ENCODE data around the gene OR5M11. TPM values are rescaled to one million over a fixed set of nuclear protein-coding genes. Genes with fewer than 3 reads are reported as not detected.

The OR5M11 gene
- total and polyA plus RNA-seq, 2 experiments from 2014 or later = not detected

GRCh38 chr11:56545531-56545930 is 2.5 kb upstream of the OR5M11 start:
- WGBS, 2 experiments (ENCODE audit: low coverage in 1 of 2, low lambda C conversion rate in 2 of 2, missing lambda C conversion rate in 2 of 2) = 14 to 21% methylated on average over 6 of the region's 6 CpGs
- no peaks in the 10 kb centered on the region for H3K27me3 ChIP-seq (replicated peaks; ENCODE audit: insufficient read depth)
- in situ Hi-C loops (cut with MboI) = no loop called here

GRCh38 chr11:56543739-56544138 is 682 bp upstream of the OR5M11 start:
- no peak for DNase-seq
- Histone ChIP-seq H4K20me1 (ENCODE audit: insufficient read depth) (no peaks in the 10 kb centered on the region), H2AFZ (no peak overlapping the region), H3K27ac (no peak overlapping the region), H3K4me1 (ENCODE audit: insufficient read depth) (no peaks in the 10 kb centered on the region), H3K4me2 (ENCODE audit: unreplicated experiment) (no peak overlapping the region), H3K9me2 (ENCODE audit: insufficient read depth) (no peaks in the 10 kb centered on the region), H3K36me3 (ENCODE audit: low read depth) (no peaks in the 10 kb centered on the region), H3K9ac (no peak overlapping the region), H3K9me3 (ENCODE audit: low read depth) (no peaks in the 10 kb centered on the region), H3K79me2 (ENCODE audit: insufficient read depth) (no peaks in the 10 kb centered on the region), H3K27me3 (replicated peaks; ENCODE audit: insufficient read depth) (no peaks in the 10 kb centered on the region), H3K4me3 (no peak overlapping the region), H3F3A (ENCODE audit: insufficient read depth) (no peaks in the 10 kb centered on the region)
- WGBS, 2 experiments (ENCODE audit: low coverage in 1 of 2, low lambda C conversion rate in 2 of 2, missing lambda C conversion rate in 2 of 2) = 37 to 38% methylated on average over 1 of the region's 1 CpG
- no peak for TF ChIP-seq EZH2phosphoT487 (IDR thresholded peaks at IDR 0.05; ENCODE audit: insufficient read depth, low read depth)
- no peak for TF ChIP-seq EZH2 (IDR thresholded peaks at IDR 0.05; ENCODE audit: insufficient read depth, poor library complexity, severe bottlenecking)
- in situ Hi-C loops (cut with MboI) = no loop called here

More at GRCh38 chr11:56545531-56545930, 2.5 kb upstream of the OR5M11 start:
- Histone ChIP-seq H3K9ac (no peak overlapping the region), H3F3A (ENCODE audit: insufficient read depth) (no peaks in the 10 kb centered on the region), H3K27ac (no peak overlapping the region), H3K9me3 (ENCODE audit: low read depth) (no peaks in the 10 kb centered on the region), H3K79me2 (ENCODE audit: insufficient read depth) (no peaks in the 10 kb centered on the region), H3K4me2 (ENCODE audit: unreplicated experiment) (no peak overlapping the region), H3K36me3 (ENCODE audit: low read depth) (no peaks in the 10 kb centered on the region), H2AFZ (no peak overlapping the region), H3K9me2 (ENCODE audit: insufficient read depth) (no peaks in the 10 kb centered on the region), H3K4me3 (no peak overlapping the region), H3K4me1 (ENCODE audit: insufficient read depth) (no peaks in the 10 kb centered on the region), H4K20me1 (ENCODE audit: insufficient read depth) (no peaks in the 10 kb centered on the region)
- no peak for DNase-seq
- no peak for TF ChIP-seq EZH2 (IDR thresholded peaks at IDR 0.05; ENCODE audit: insufficient read depth, poor library complexity, severe bottlenecking)
- no peak for TF ChIP-seq EZH2phosphoT487 (IDR thresholded peaks at IDR 0.05; ENCODE audit: insufficient read depth, low read depth)

- no peak overlapping the region for H3K4me3 ChIP-seq
Measured at GRCh38 chr11:56533054-56533740, 9.9 kb downstream of the OR5M11 start.

GRCh38 chr11:56531856-56532255 is 11.2 kb downstream of the OR5M11 start:
- no peaks in the 10 kb centered on the region for H4K20me1 ChIP-seq (ENCODE audit: insufficient read depth)
- in situ Hi-C loops (cut with MboI) = no loop called here
- no peak overlapping the region for H3K4me2 ChIP-seq (ENCODE audit: unreplicated experiment)
- WGBS, 2 experiments (ENCODE audit: low coverage in 1 of 2, low lambda C conversion rate in 2 of 2, missing lambda C conversion rate in 2 of 2) = 27 to 31% methylated on average over 2 of the region's 2 CpGs
- no peaks in the 10 kb centered on the region for H3F3A ChIP-seq (ENCODE audit: insufficient read depth)
- no peaks in the 10 kb centered on the region for H3K9me2 ChIP-seq (ENCODE audit: insufficient read depth)
- H3K27ac ChIP-seq = no peak overlapping the region
- H3K9me3 ChIP-seq (ENCODE audit: low read depth) = no peaks in the 10 kb centered on the region
- H3K4me1 ChIP-seq (ENCODE audit: insufficient read depth) = no peaks in the 10 kb centered on the region
- no peaks in the 10 kb centered on the region for H3K36me3 ChIP-seq (ENCODE audit: low read depth)
- no peak for TF ChIP-seq EZH2 (IDR thresholded peaks at IDR 0.05; ENCODE audit: insufficient read depth, poor library complexity, severe bottlenecking)
- TF ChIP-seq EZH2phosphoT487 (IDR thresholded peaks at IDR 0.05; ENCODE audit: insufficient read depth, low read depth) = no peak
- no peak for DNase-seq
- no peaks in the 10 kb centered on the region for H3K79me2 ChIP-seq (ENCODE audit: insufficient read depth)
- H2AFZ ChIP-seq = no peak overlapping the region
- H3K9ac ChIP-seq = no peak overlapping the region
- no peak overlapping the region for H3K4me3 ChIP-seq
- no peaks in the 10 kb centered on the region for H3K27me3 ChIP-seq (replicated peaks; ENCODE audit: insufficient read depth)

More at GRCh38 chr11:56533054-56533740, 9.9 kb downstream of the OR5M11 start:
- no peaks in the 10 kb centered on the region for H3K79me2 ChIP-seq (ENCODE audit: insufficient read depth)
- no peaks in the 10 kb centered on the region for H3K36me3 ChIP-seq (ENCODE audit: low read depth)
- no peak overlapping the region for H3K27ac ChIP-seq
- TF ChIP-seq EZH2phosphoT487 (IDR thresholded peaks at IDR 0.05; ENCODE audit: insufficient read depth, low read depth) = no peak
- TF ChIP-seq EZH2 (IDR thresholded peaks at IDR 0.05; ENCODE audit: insufficient read depth, poor library complexity, severe bottlenecking) = no peak
- no peaks in the 10 kb centered on the region for H3F3A ChIP-seq (ENCODE audit: insufficient read depth)
- H4K20me1 ChIP-seq (ENCODE audit: insufficient read depth) = no peaks in the 10 kb centered on the region
- WGBS, 2 experiments (ENCODE audit: low coverage in 1 of 2, low lambda C conversion rate in 2 of 2, missing lambda C conversion rate in 2 of 2) = 20 to 24% methylated on average over 3 of the region's 3 CpGs
- no peaks in the 10 kb centered on the region for H3K27me3 ChIP-seq (replicated peaks; ENCODE audit: insufficient read depth)
- no peak overlapping the region for H3K4me2 ChIP-seq (ENCODE audit: unreplicated experiment)
- no peak overlapping the region for H3K9ac ChIP-seq
- no peaks in the 10 kb centered on the region for H3K9me2 ChIP-seq (ENCODE audit: insufficient read depth)
- no peaks in the 10 kb centered on the region for H3K4me1 ChIP-seq (ENCODE audit: insufficient read depth)
- no peaks in the 10 kb centered on the region for H3K9me3 ChIP-seq (ENCODE audit: low read depth)
- H2AFZ ChIP-seq = no peak overlapping the region
- no peak for DNase-seq
- in situ Hi-C loops (cut with MboI) = no loop called here

Data from GM23248 (cell line).